IPS-15b (cell line): Measurements from ENCODE around the gene ROBO1.

ENCODE experiments used
- H3K27me3 ChIP-seq: one replicate; pipeline ENCODE4 v1.6.1; 2013; ENCODE audit warnings: low read length; ENCODE audit not compliant: control insufficient read depth, insufficient read depth
- H3K36me3 ChIP-seq: one replicate; pipeline ENCODE4 v1.6.1; 2013; ENCODE audit warnings: low read length; ENCODE audit not compliant: control insufficient read depth, insufficient read depth
- H3K4me1 ChIP-seq: one replicate; pipeline ENCODE4 v1.6.1; 2013; ENCODE audit warnings: mild to moderate bottlenecking, low read length; ENCODE audit not compliant: control insufficient read depth, insufficient read depth
- H3K4me3 ChIP-seq: one replicate; pipeline ENCODE4 v1.5.1; 2013; ENCODE audit warnings: low read depth, low read length
- H3K9ac ChIP-seq: one replicate; pipeline ENCODE4 v1.6.1; 2013; ENCODE audit warnings: low read depth, mild to moderate bottlenecking, low read length
- H3K9me3 ChIP-seq: one replicate; pipeline ENCODE4 v1.6.1; 2013; ENCODE audit warnings: mild to moderate bottlenecking, low read length; ENCODE audit not compliant: control insufficient read depth, insufficient read depth

The ROBO1 gene

GRCh38 chr3:78906930-78907329, 860.9 kb downstream of the ROBO1 start:
- H3K9ac ChIP-seq = no peak overlapping the region
- H3K4me1 ChIP-seq = peaks cover 5% of the 10 kb centered on the region
- no peaks in the 10 kb centered on the region for H3K9me3 ChIP-seq
- H3K4me3 ChIP-seq = no peak overlapping the region
- H3K36me3 ChIP-seq = no peaks in the 10 kb centered on the region
- no peaks in the 10 kb centered on the region for H3K27me3 ChIP-seq

- H3K4me1 ChIP-seq = peaks cover 5% of the 10 kb centered on the region
- H3K9ac ChIP-seq = no peak overlapping the region
- H3K4me3 ChIP-seq = no peak overlapping the region
- no peaks in the 10 kb centered on the region for H3K27me3 ChIP-seq
- no peaks in the 10 kb centered on the region for H3K9me3 ChIP-seq
- no peaks in the 10 kb centered on the region for H3K36me3 ChIP-seq
Observed at GRCh38 chr3:78906245-78906644, 861.6 kb downstream of the ROBO1 start.

GRCh38 chr3:78905700-78906099, 862.1 kb downstream of the ROBO1 start:
- Histone ChIP-seq H3K9ac (no peak overlapping the region), H3K9me3 (no peaks in the 10 kb centered on the region), H3K4me3 (no peak overlapping the region), H3K36me3 (no peaks in the 10 kb centered on the region), H3K27me3 (no peaks in the 10 kb centered on the region), H3K4me1 (peaks cover 5% of the 10 kb centered on the region)

- no peak overlapping the region for H3K9ac ChIP-seq
- H3K27me3 ChIP-seq = no peaks in the 10 kb centered on the region
- H3K9me3 ChIP-seq = no peaks in the 10 kb centered on the region
- no peaks in the 10 kb centered on the region for H3K4me1 ChIP-seq
- no peak overlapping the region for H3K4me3 ChIP-seq
- no peaks in the 10 kb centered on the region for H3K36me3 ChIP-seq
Observed at GRCh38 chr3:78901544-78901943, 866.3 kb downstream of the ROBO1 start.

DNA sequence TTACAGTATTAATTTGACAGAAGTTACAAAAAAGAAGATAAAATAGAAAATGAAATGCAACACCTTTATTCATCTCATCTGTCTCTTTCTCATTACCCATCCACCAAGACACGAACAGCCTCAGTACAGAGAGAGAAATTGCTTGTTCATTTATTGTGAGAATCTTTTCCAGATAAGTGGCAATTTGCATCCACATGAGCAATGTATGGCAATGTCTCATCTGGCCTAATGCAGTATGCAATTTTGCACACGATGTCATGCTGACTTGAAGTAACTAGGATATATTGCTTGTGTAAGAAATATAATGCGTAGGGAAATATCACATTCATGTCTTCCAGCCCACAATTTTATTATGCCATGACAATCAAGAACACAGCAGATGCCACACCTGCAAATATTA, 866.9 kb downstream of the ROBO1 start:
- Histone ChIP-seq H3K9ac (no peak overlapping the region), H3K4me3 (no peak overlapping the region), H3K27me3 (no peaks in the 10 kb centered on the region), H3K4me1 (no peaks in the 10 kb centered on the region), H3K9me3 (no peaks in the 10 kb centered on the region), H3K36me3 (no peaks in the 10 kb centered on the region)

- Histone ChIP-seq H3K36me3 (no peaks in the 10 kb centered on the region), H3K9ac (no peak overlapping the region), H3K27me3 (no peaks in the 10 kb centered on the region), H3K9me3 (no peaks in the 10 kb centered on the region), H3K4me3 (no peak overlapping the region), H3K4me1 (no peaks in the 10 kb centered on the region)
Observed at GRCh38 chr3:78900426-78900825, 867.4 kb downstream of the ROBO1 start.

DNA sequence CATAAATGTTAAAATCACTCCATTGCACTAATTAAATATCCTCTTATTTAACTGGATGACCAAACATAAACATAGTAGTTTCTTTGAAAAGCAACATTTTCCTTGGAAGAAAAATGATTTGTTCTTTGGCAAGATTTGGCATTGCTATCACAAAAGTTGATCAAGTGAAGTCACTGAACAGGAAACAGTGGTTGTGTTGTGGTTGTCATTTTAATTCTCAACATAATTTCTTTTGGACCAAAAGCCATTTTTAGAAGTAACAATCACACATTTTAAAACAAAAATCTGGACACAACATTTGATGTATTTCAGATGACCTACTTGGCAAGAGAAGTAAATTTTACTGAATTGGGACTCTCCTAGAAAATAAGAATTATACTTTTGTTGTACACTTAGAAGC, 872.3 kb downstream of the ROBO1 start:
- Histone ChIP-seq H3K36me3 (no peaks in the 10 kb centered on the region), H3K9ac (no peak overlapping the region), H3K4me1 (no peaks in the 10 kb centered on the region), H3K4me3 (no peak overlapping the region), H3K9me3 (no peaks in the 10 kb centered on the region), H3K27me3 (no peaks in the 10 kb centered on the region)

- H3K4me3 ChIP-seq = no peak overlapping the region
- no peaks in the 10 kb centered on the region for H3K4me1 ChIP-seq
- H3K36me3 ChIP-seq = no peaks in the 10 kb centered on the region
- no peaks in the 10 kb centered on the region for H3K27me3 ChIP-seq
- H3K9ac ChIP-seq = no peak overlapping the region
- H3K9me3 ChIP-seq = no peaks in the 10 kb centered on the region
Observed at GRCh38 chr3:78894787-78895186, 873.0 kb downstream of the ROBO1 start.

DNA sequence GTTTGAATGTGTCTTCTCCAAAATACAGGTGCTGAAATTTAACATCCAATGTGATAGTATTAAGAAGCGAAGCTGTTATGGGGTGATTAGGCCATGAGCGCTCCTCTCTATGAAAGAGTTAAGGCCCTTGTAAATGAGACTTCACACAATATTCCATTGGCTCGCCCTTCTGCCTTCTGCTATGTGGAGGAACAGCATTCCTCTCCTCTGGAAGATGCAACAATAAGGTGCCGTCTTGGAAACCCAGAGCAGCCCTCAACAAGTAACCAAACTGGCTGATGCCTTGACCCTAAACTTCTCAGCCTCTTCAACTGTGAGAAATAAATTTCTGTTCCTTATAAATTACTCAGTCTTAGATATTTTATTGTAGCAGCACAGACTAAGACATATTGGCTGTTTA, 874.6 kb downstream of the ROBO1 start:
- peaks cover 3% of the 10 kb centered on the region for H3K4me1 ChIP-seq
- H3K27me3 ChIP-seq = no peaks in the 10 kb centered on the region
- no peak overlapping the region for H3K4me3 ChIP-seq
- no peaks in the 10 kb centered on the region for H3K36me3 ChIP-seq
- no peaks in the 10 kb centered on the region for H3K9me3 ChIP-seq
- no peak overlapping the region for H3K9ac ChIP-seq

GRCh38 chr3:78889348-78889747, 878.5 kb downstream of the ROBO1 start:
- Histone ChIP-seq H3K4me3 (no peak overlapping the region), H3K4me1 (peaks cover 4% of the 10 kb centered on the region), H3K36me3 (no peaks in the 10 kb centered on the region), H3K9ac (no peak overlapping the region), H3K27me3 (no peaks in the 10 kb centered on the region), H3K9me3 (no peaks in the 10 kb centered on the region)

GRCh38 chr3:78888635-78889034, 879.2 kb downstream of the ROBO1 start:
- Histone ChIP-seq H3K4me1 (peaks cover 4% of the 10 kb centered on the region), H3K9me3 (no peaks in the 10 kb centered on the region), H3K27me3 (no peaks in the 10 kb centered on the region), H3K36me3 (no peaks in the 10 kb centered on the region), H3K9ac (no peak overlapping the region), H3K4me3 (no peak overlapping the region)

DNA sequence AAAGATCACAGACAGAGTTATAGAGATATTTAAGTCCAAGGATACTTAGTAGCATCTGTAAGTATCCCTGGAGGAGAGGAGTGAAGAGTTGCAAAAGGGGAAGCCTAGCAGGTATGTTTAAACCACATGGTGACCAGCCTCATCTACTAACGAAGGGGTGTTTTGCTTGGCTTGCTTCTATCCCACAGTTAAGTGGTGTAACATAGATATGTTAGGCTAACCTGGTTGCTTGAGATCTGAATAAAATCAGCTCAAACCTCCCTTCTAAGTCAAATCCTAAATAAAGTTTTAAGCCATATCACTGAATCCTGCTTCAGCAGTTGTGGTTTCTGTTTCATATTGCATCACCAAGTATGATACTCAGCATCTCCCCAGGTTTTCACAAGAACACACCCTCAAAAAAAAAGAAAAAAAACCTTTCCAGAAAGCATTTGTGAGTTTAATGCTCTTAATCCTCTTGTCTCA, 880.2 kb downstream of the ROBO1 start:
- Histone ChIP-seq H3K4me1 (peaks cover 4% of the 10 kb centered on the region), H3K4me3 (no peak overlapping the region), H3K9me3 (no peaks in the 10 kb centered on the region), H3K27me3 (no peaks in the 10 kb centered on the region), H3K9ac (no peak overlapping the region), H3K36me3 (no peaks in the 10 kb centered on the region)

GRCh38 chr3:78887029-78887428, 880.8 kb downstream of the ROBO1 start:
- no peak overlapping the region for H3K4me3 ChIP-seq
- H3K36me3 ChIP-seq = no peaks in the 10 kb centered on the region
- H3K27me3 ChIP-seq = no peaks in the 10 kb centered on the region
- no peak overlapping the region for H3K9ac ChIP-seq
- no peaks in the 10 kb centered on the region for H3K9me3 ChIP-seq
- H3K4me1 ChIP-seq = peaks cover 4% of the 10 kb centered on the region
